Aorta (tissue), 5 donors: ENCODE measurements around the gene CREG1. TPM values are rescaled to one million over a fixed set of nuclear protein-coding genes. Genes with fewer than 3 reads are reported as not detected.

ENCODE experiments used
- ATAC-seq: fragments of 200-7000 bp; cut with Tn5 transposase; one replicate; pipeline ENCODE4 v1.9.1; 2022; ENCODE audit warnings: moderate library complexity; ENCODE audit not compliant: low FRiP score
- DNase-seq, 2 donors: peaks; one replicate each; pipeline ENCODE4 v3.0.0-alpha.2; 2020
- H3K27ac ChIP-seq, 2 donors: one replicate each; pipeline ENCODE4 v1.5.1; 2013; ENCODE audit warnings: low read length in 2 of 2, mild to moderate bottlenecking in 2 of 2, moderate library complexity in 2 of 2, control low read depth in 1 of 2, inconsistent platforms in 1 of 2, low read depth in 1 of 2
- H3K27me3 ChIP-seq, 2 donors: one replicate each; pipeline ENCODE4 v1.6.1; 2013; ENCODE audit warnings: control low read depth in 1 of 2, low read length in 1 of 2, mild to moderate bottlenecking in 1 of 2, moderate library complexity in 1 of 2; ENCODE audit not compliant: insufficient read depth in 2 of 2, control insufficient read depth in 1 of 2
- H3K36me3 ChIP-seq, 2 donors: one replicate each; pipeline ENCODE4 v1.6.1; 2013; ENCODE audit warnings: control low read depth in 1 of 2, low read length in 1 of 2, mild to moderate bottlenecking in 1 of 2; ENCODE audit not compliant: insufficient read depth in 2 of 2, control insufficient read depth in 1 of 2
- H3K4me1 ChIP-seq, 2 donors: one replicate each; pipeline ENCODE4 v1.6.1; 2013; ENCODE audit warnings: low read length in 2 of 2, control low read depth in 1 of 2, mild to moderate bottlenecking in 1 of 2, moderate library complexity in 1 of 2; ENCODE audit not compliant: insufficient read depth in 2 of 2, control insufficient read depth in 1 of 2
- H3K4me3 ChIP-seq, 2 donors: one replicate each; pipeline ENCODE4 v1.5.1; 2013; ENCODE audit warnings: low read length in 2 of 2, control low read depth in 1 of 2, mild to moderate bottlenecking in 1 of 2
- H3K9me3 ChIP-seq: one replicate; pipeline ENCODE4 v1.6.1; 2013; ENCODE audit warnings: mild to moderate bottlenecking, low read length; ENCODE audit not compliant: control insufficient read depth
- WGBS, 2 donors: extraction: QIAGEN DNeasy Blood & Tissue Kit; methylation state at CpG; one replicate each; pipeline ENCODE4 v1.1.7; 2013; 5-methylcytosine and 5-hydroxymethylcytosine counted together
- intact Hi-C, 2 donors: fragments of 100-400 bp; cut with DNase I; formaldehyde crosslinking; loops; one replicate each; pipeline versions ENCODE4 v1.14.2 to v1.15.0; 2022
- polyA plus RNA-seq, 2 donors: library from polyadenylated mRNA; stranded (reverse); fragments of 200-250 nt; gene quantifications; one replicate each; pipeline ENCODE4 v1.2.3, GENCODE V29; 2013
- total RNA-seq, 2 donors: library from RNA; stranded (reverse); fragmentation: NEBNext Ultra II Directional; extraction: Animal tissue kit (Norgen Biotek cat#: 25700); gene quantifications; one replicate each; pipeline ENCODE4 v1.2.1, GENCODE V29; 2021
- donor health status: healthy with polysubstance abuse.
- donor health status: Bipolar disorder and iron deficiency.
- donor health status: DM: no; HTN: no; CAD: no.
- donor health status: DM: no; HTN: no; CAD: no.
- donor health status: DM: yes; HTN: yes; CAD: no.

The CREG1 gene
- total and polyA plus RNA-seq, 4 donors: 92.5 to 127 (median 103) TPM

- intact Hi-C loops: no loop called here
- Histone ChIP-seq H3K4me1 (no peaks in the 10 kb centered on the region), H3K36me3 (no peaks in the 10 kb centered on the region), H3K27me3 (no peaks in the 10 kb centered on the region), H3K4me3 (no peak overlapping the region), H3K9me3 (peaks cover 2% of the 10 kb centered on the region), H3K27ac (no peak overlapping the region)
- 80% methylated on average over 8 of the region's 8 CpGs for WGBS, 2 donors
- ATAC-seq (no peak), DNase-seq (no peak)
Measured at GRCh38 chr1:167509587-167509986, 44.0 kb downstream of the CREG1 start.

DNA sequence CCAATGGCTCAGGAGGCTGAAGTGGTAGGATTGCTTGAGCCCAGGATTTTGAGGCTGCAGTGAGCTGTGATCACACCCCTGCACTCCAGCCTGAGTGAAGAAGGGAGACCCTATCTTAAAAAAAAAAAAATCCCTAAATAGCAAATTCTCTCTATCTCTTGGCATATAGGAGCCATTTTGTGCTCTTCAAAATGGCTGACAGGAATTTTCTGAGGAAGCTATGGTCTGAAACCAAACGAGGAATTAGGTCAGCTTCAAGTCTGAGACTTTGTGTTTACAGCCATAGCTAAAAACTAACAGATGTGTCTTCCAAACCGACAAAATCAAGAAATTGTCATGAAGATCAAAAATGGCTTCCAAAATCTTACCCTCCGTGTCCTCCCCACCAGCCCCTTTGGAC lies 45.8 kb downstream of the CREG1 start:
- WGBS, 2 donors: 87 to 90% methylated on average over 3 of the region's 3 CpGs
- H3K36me3 ChIP-seq: no peaks in the 10 kb centered on the region
- H3K9me3 ChIP-seq: peaks cover 2% of the 10 kb centered on the region
- H3K27ac ChIP-seq: no peak overlapping the region
- H3K4me1 ChIP-seq: no peaks in the 10 kb centered on the region
- no peak for DNase-seq
- H3K4me3 ChIP-seq: no peak overlapping the region
- intact Hi-C loops: no loop called here
- ATAC-seq: no peak
- no peaks in the 10 kb centered on the region for H3K27me3 ChIP-seq

DNA sequence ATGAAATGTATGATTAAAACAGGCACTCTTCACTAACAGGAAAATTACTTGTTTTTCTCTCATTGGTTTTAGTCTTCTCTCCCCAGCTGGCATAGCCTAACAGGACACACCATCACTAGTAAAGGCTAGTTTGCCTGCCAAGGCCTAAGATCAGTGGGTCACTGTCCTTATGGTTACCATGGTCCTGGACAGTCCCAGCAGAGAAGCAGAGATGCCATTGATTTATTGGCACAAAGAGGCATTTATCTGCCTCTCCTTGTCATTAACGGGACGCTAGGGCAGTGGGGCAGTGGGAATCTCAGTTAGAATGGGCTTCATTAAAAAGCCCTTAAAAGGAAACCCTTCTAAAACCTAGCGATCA lies 49.1 kb downstream of the CREG1 start:
- Histone ChIP-seq H3K36me3 (no peaks in the 10 kb centered on the region), H3K4me1 (no peaks in the 10 kb centered on the region), H3K27me3 (no peaks in the 10 kb centered on the region), H3K4me3 (no peak overlapping the region), H3K9me3 (peaks cover 2% of the 10 kb centered on the region), H3K27ac (no peak overlapping the region)
- DNase-seq (no peak), ATAC-seq (no peak)
- intact Hi-C loops: no loop called here
- WGBS, 2 donors: 73 to 82% methylated on average over 3 of the region's 3 CpGs

DNA sequence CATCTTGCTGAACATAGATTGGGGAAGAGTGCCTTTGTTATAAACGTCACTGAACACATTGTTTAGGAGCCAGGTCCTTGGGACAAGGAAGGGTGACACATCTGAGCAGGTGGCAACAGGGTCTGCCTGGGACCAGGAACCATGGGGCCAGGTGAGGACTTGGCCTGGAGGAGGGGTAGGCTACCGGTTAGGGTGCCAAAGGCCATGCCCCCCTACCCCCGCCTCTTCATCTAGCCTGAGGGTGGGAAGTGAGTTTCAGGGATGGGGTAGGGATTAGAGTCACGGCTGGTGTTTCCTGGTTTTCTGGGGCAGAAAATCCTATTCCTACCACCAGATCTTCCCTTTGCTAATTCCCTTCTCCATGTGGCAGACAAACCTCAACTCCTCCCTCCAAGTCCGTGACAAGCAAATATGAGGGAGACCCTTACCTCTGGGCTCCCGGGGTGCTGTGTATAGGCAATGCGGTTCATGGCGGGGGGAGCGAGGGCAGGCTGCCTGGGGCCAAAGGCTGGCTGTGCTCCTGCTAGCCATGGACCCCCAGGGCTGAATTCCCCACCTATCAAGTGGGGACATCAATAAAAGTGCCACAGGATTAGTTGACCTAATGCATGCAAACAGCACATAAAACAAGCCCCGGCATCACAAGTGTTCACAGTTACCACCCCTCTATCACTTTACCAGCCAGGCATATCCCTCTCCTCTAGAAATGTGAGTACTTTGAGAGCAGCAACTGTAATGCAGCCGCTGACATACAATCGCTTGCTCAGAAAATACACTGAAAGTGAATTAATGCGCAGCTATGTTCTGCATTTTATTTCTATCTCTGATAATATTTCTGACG lies 49.7 kb downstream of the CREG1 start:
- WGBS, 2 donors: 60 to 69% methylated on average over 14 of the region's 14 CpGs
- intact Hi-C loops: no loop called here
- no peak for DNase-seq
- no peak for ATAC-seq
- no peak overlapping the region for H3K27ac ChIP-seq
- H3K9me3 ChIP-seq: peaks cover 2% of the 10 kb centered on the region
- H3K27me3 ChIP-seq: no peaks in the 10 kb centered on the region
- no peaks in the 10 kb centered on the region for H3K36me3 ChIP-seq
- H3K4me1 ChIP-seq: no peaks in the 10 kb centered on the region
- H3K4me3 ChIP-seq: no peak overlapping the region

- no peak for DNase-seq
- peaks cover 2% of the 10 kb centered on the region for H3K9me3 ChIP-seq
- no peak for ATAC-seq
- no peaks in the 10 kb centered on the region for H3K36me3 ChIP-seq
- H3K4me3 ChIP-seq: no peak overlapping the region
- intact Hi-C loops: no loop called here
- H3K27me3 ChIP-seq: no peaks in the 10 kb centered on the region
- no peaks in the 10 kb centered on the region for H3K4me1 ChIP-seq
- WGBS, 2 donors: 46 to 56% methylated on average over 4 of the region's 4 CpGs
- no peak overlapping the region for H3K27ac ChIP-seq
Measured at GRCh38 chr1:167502719-167503462, 50.7 kb downstream of the CREG1 start.

GRCh38 chr1:167502192-167502551 lies 51.4 kb downstream of the CREG1 start:
- ATAC-seq (no peak), DNase-seq (no peak)
- no peak overlapping the region for H3K4me3 ChIP-seq
- intact Hi-C loops: no loop called here
- H3K36me3 ChIP-seq: no peaks in the 10 kb centered on the region
- no peaks in the 10 kb centered on the region for H3K27me3 ChIP-seq
- H3K9me3 ChIP-seq: peaks cover 2% of the 10 kb centered on the region
- 80 to 81% methylated on average over 5 of the region's 5 CpGs for WGBS, 2 donors
- no peak overlapping the region for H3K27ac ChIP-seq
- no peaks in the 10 kb centered on the region for H3K4me1 ChIP-seq

DNA sequence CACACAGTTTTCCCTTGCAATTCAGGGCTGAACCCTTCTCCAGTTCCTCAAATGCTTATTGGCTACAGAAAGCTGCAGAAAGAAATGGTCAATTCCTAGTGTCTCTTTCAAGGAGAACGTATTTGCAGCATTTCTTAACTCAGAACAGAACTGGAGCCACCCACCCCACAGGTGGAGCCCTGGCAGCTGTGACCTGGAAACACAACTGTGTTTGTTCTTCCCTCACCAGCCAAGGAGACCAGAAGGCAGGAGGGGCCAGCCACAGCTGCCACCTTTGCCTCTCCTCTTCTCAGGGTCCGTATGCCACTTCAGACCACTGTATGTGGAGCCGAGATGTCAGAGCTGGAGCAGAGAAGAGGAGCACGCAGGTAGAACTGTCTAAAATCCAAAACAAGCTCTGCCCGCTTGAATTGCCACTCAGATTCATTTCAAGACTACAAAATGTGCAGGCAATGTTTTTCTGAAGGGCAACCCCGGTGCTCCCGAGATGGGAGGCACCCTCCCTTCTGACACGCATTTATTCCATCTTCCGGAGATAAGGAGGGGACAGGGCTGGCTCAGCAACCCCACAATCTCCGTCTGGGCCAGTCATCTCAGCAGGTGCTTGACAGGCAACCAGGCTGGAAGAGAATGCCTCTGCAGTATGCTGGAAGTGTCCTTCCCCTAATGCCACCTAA lies 51.9 kb downstream of the CREG1 start:
- H3K4me3 ChIP-seq: no peak overlapping the region
- no peak overlapping the region for H3K27ac ChIP-seq
- intact Hi-C loops: no loop called here
- no peaks in the 10 kb centered on the region for H3K4me1 ChIP-seq
- H3K27me3 ChIP-seq: no peaks in the 10 kb centered on the region
- DNase-seq: no peak
- no peaks in the 10 kb centered on the region for H3K36me3 ChIP-seq
- ATAC-seq: no peak
- WGBS, 2 donors: 71 to 74% methylated on average over 10 of the region's 10 CpGs
- H3K9me3 ChIP-seq: peaks cover 2% of the 10 kb centered on the region

DNA sequence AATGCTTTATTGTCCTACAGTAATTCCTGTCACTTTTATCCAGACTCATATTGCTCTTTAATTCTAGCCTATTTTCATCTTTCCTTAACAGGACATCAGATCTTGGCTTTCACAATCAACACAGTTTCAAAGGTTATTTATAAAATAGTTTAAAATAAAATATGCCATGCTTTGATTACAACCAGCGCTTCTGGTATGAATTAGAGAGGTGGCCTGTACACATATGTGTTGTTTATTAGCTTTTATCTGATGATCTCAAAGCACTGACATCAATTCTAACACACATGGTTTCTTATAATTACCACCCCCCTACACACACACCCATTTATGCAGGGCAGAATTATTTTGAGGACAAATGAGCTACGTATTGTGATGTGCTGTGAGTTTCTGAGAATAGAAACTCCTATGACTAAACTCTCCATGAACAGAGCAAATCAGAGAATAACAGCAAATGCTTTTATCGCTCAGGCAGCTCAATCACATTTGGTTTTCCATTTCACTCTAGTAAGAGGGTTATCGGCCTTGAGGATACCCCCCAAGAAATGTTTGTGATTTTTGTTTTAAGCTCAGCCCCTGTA lies 53.2 kb downstream of the CREG1 start:
- H3K4me1 ChIP-seq: no peaks in the 10 kb centered on the region
- no peaks in the 10 kb centered on the region for H3K36me3 ChIP-seq
- H3K4me3 ChIP-seq: no peak overlapping the region
- H3K27me3 ChIP-seq: no peaks in the 10 kb centered on the region
- DNase-seq (no peak), ATAC-seq (no peak)
- H3K9me3 ChIP-seq: peaks cover 1% of the 10 kb centered on the region
- H3K27ac ChIP-seq: no peak overlapping the region
- intact Hi-C loops: no loop called here
- WGBS, 2 donors: 78 to 90% methylated on average over 4 of the region's 4 CpGs
